ENCODE data around the gene ARAF.
"Not testable (repeated sequence)": the region's sequence is repeated elsewhere in the genome, so short reads cannot be mapped to it uniquely, and the experiment has no call there.

Gene ARAF

GRCh38 chrX:47560934-47561658, at the start of gene ARAF:
ARAF (plus strand) TSS chrX:47561205; CDS start chrX:47562968, 1,763 bp downstream.
- peak; percentile 93 for DNase-seq

- DNase-seq = not testable (repeated sequence)
Measured at GRCh38 chrX:47512383-47512782, 48.6 kb upstream of the ARAF start.

GRCh38 chrX:47513034-47513965, 47.7 kb upstream of the ARAF start:
- peak; percentile 29 for DNase-seq

- peak; percentile 82 for DNase-seq
Measured at GRCh38 chrX:47514533-47515235, 46.3 kb upstream of the ARAF start.

- peak; percentile 40 for DNase-seq
Measured at GRCh38 chrX:47515941-47516665, 44.9 kb upstream of the ARAF start.

GRCh38 chrX:47518144-47518543, 42.9 kb upstream of the ARAF start:
- no peak for DNase-seq

GRCh38 chrX:47523297-47523696, 37.7 kb upstream of the ARAF start:
- peak; percentile 66 for DNase-seq

- no peak for DNase-seq
Measured at GRCh38 chrX:47523713-47524166, 37.3 kb upstream of the ARAF start.

- no peak for DNase-seq
Measured at GRCh38 chrX:47529548-47529947, 31.5 kb upstream of the ARAF start.

- no peak for DNase-seq
Measured at GRCh38 chrX:47530049-47530448, 31.0 kb upstream of the ARAF start.

GRCh38 chrX:47539860-47540259, 21.1 kb upstream of the ARAF start:
- no peak for DNase-seq

GRCh38 chrX:47540754-47541538, 20.1 kb upstream of the ARAF start:
- DNase-seq = peak; percentile 87

- no peak for DNase-seq
Measured at GRCh38 chrX:47543496-47543895, 17.5 kb upstream of the ARAF start.

- peak; percentile 89 for DNase-seq
Measured at GRCh38 chrX:47556045-47556623, 4.9 kb upstream of the ARAF start.

- DNase-seq = no peak
Measured at GRCh38 chrX:47558436-47558835, 2.6 kb upstream of the ARAF start.

GRCh38 chrX:47560179-47560933, 649 bp upstream of the ARAF start:
- DNase-seq = no peak

GRCh38 chrX:47561659-47562151, 700 bp downstream of the ARAF start:
- no peak for DNase-seq

GRCh38 chrX:47562615-47563243, 1.7 kb downstream of the ARAF start:
- no peak for DNase-seq

- peak; percentile 41 for DNase-seq
Measured at GRCh38 chrX:47563801-47564315, 2.9 kb downstream of the ARAF start.

All from HCEC 1CT (cell line).